SK-N-SH treated with all-trans-retinoic acid at 6 μM for 48 hours (cell line): ENCODE results near the gene DLG2.

Experiments used
- ATAC-seq: fragments of 200-7000 bp; cut with Tn5 transposase; 3 replicates; pipeline ENCODE4 v1.9.1; 2020; ENCODE audit warnings: mild to moderate bottlenecking, moderate library complexity
- ARNTL ChIP-seq: fragments of 450-650 bp; formaldehyde crosslinking; IDR thresholded peaks from 2 replicates; pipeline ENCODE4 v1.5.0; 2020; ENCODE audit warnings: low read depth, mild to moderate bottlenecking, moderate library complexity, borderline replicate concordance
- BACH2 ChIP-seq: fragments of 250-450 bp; sonication (Bioruptor Pico); IDR thresholded peaks from 2 replicates; pipeline ENCODE4 v1.9.0; 2021; ENCODE audit warnings: mild to moderate bottlenecking, borderline replicate concordance
- CSDC2 ChIP-seq: fragments of 250-450 bp; sonication (Bioruptor Pico); IDR thresholded peaks from 2 replicates; pipeline ENCODE4 v1.5.0; 2020; ENCODE audit warnings: mild to moderate bottlenecking, moderate library complexity
- GLIS3 ChIP-seq: fragments of 250-450 bp; sonication (Bioruptor Pico); IDR thresholded peaks from 2 replicates; pipeline ENCODE4 v1.5.0; 2020; ENCODE audit warnings: mild to moderate bottlenecking, moderate library complexity
- ISL1 ChIP-seq: fragments of 250-450 bp; sonication (Bioruptor Pico); IDR thresholded peaks from 2 replicates; pipeline ENCODE4 v2.1.2; 2022; ENCODE audit warnings: mild to moderate bottlenecking, moderate library complexity
- OSR1 ChIP-seq: fragments of 250-450 bp; sonication (Bioruptor Pico); IDR thresholded peaks from 2 replicates; pipeline ENCODE4 v1.8.0; 2022; ENCODE audit warnings: moderate library complexity, mild to moderate bottlenecking, inconsistent platforms
- PPARA ChIP-seq: fragments of 250-450 bp; sonication (Bioruptor Pico); IDR thresholded peaks from 2 replicates; pipeline ENCODE4 v1.5.0; 2020; ENCODE audit warnings: mild to moderate bottlenecking, borderline replicate concordance
- RARB ChIP-seq: fragments of 250-450 bp; sonication (Bioruptor Pico); IDR thresholded peaks from 2 replicates; pipeline ENCODE4 v1.8.0; 2021; ENCODE audit warnings: mild to moderate bottlenecking, moderate library complexity
- TCF4 ChIP-seq: fragments of 250-450 bp; sonication (Bioruptor Pico); IDR thresholded peaks from 2 replicates; pipeline ENCODE4 v1.8.0; 2021; ENCODE audit warnings: mild to moderate bottlenecking, moderate library complexity, borderline replicate concordance
- TOX ChIP-seq: fragments of 250-450 bp; sonication (Bioruptor Pico); IDR thresholded peaks from 2 replicates; pipeline ENCODE4 v1.8.0; 2021; ENCODE audit warnings: mild to moderate bottlenecking, moderate library complexity, borderline replicate concordance
- ZC3H10 ChIP-seq: fragments of 250-450 bp; sonication (Bioruptor Pico); IDR thresholded peaks from 2 replicates; pipeline ENCODE4 v1.5.1; 2021; ENCODE audit warnings: mild to moderate bottlenecking, moderate library complexity
- ZFP3 ChIP-seq: fragments of 250-450 bp; sonication (Bioruptor Pico); IDR thresholded peaks from 2 replicates; pipeline ENCODE4 v1.5.0; 2020; ENCODE audit warnings: mild to moderate bottlenecking, moderate library complexity
- ZNF565 ChIP-seq: fragments of 450-650 bp; formaldehyde crosslinking; conservative IDR thresholded peaks from 2 replicates; pipeline ENCODE4 v1.5.0; 2020; ENCODE audit warnings: low read depth, mild to moderate bottlenecking, moderate library complexity
- ZNF70 ChIP-seq: fragments of 450-650 bp; formaldehyde crosslinking; IDR thresholded peaks from 2 replicates; pipeline ENCODE4 v1.5.0; 2020; ENCODE audit warnings: mild to moderate bottlenecking, moderate library complexity
- ZNF8 ChIP-seq: fragments of 450-650 bp; formaldehyde crosslinking; IDR thresholded peaks from 2 replicates; pipeline ENCODE4 v1.5.0; 2020; ENCODE audit warnings: mild to moderate bottlenecking, moderate library complexity
- TF ChIP-seq, protein P1 (sequence below): fragments of 250-450 bp; sonication (Bioruptor Pico); IDR thresholded peaks from 2 replicates; pipeline ENCODE4 v1.8.0; 2020; ENCODE audit warnings: mild to moderate bottlenecking, moderate library complexity, borderline replicate concordance
- TF ChIP-seq, protein P2 (sequence below): fragments of 250-450 bp; sonication (Bioruptor Pico); IDR thresholded peaks from 2 replicates; pipeline ENCODE4 v1.5.0; 2020; ENCODE audit warnings: mild to moderate bottlenecking, moderate library complexity
- TF ChIP-seq, protein P3 (sequence below): fragments of 250-450 bp; sonication (Bioruptor Pico); IDR thresholded peaks from 2 replicates; pipeline ENCODE4 v1.5.1; 2021; ENCODE audit warnings: mild to moderate bottlenecking, moderate library complexity
- TF ChIP-seq, protein P4 (sequence below): fragments of 250-450 bp; sonication (Bioruptor Pico); IDR thresholded peaks from 2 replicates; pipeline ENCODE4 v1.5.1; 2020; ENCODE audit warnings: low read depth, mild to moderate bottlenecking, moderate library complexity
- TF ChIP-seq, protein P5 (sequence below): fragments of 250-450 bp; sonication (Bioruptor Pico); IDR thresholded peaks from 2 replicates; pipeline ENCODE4 v1.8.0; 2021; ENCODE audit warnings: low read depth, mild to moderate bottlenecking, moderate library complexity, borderline replicate concordance

The DLG2 gene

DNA sequence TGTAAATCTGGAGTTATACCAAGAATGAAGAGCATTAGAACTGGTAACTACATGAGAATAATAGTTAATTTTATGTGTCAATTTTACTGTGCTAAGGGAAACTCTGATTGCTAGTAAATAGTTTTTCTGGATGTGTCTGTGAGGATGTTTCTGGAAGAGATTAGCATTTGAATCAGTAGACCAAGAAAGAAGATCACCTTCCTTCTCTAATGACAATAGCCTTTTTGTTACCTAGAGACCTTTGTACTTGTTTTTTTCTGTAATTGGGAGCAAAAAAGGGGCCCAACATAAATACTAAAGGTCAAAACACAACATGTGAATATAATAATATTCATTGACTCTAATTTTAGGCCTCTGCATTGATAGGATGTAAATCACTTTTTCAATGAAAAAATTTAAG, 100.6 kb downstream of the DLG2 start:
- ATAC-seq, result no peak
- TF ChIP-seq CSDC2 (CRISPR knock-in tag) (no peak), TOX (CRISPR knock-in tag) (no peak), RARB (CRISPR knock-in tag) (no peak), ZNF565 (no peak), ZNF70 (CRISPR knock-in tag) (no peak), ISL1 (no peak), BACH2 (no peak), ARNTL (no peak), PPARA (CRISPR knock-in tag) (no peak), OSR1 (CRISPR knock-in tag) (no peak), GLIS3 (CRISPR knock-in tag) (no peak), ZNF8 (CRISPR knock-in tag) (no peak)
- TF ChIP-seq, protein P1, sequence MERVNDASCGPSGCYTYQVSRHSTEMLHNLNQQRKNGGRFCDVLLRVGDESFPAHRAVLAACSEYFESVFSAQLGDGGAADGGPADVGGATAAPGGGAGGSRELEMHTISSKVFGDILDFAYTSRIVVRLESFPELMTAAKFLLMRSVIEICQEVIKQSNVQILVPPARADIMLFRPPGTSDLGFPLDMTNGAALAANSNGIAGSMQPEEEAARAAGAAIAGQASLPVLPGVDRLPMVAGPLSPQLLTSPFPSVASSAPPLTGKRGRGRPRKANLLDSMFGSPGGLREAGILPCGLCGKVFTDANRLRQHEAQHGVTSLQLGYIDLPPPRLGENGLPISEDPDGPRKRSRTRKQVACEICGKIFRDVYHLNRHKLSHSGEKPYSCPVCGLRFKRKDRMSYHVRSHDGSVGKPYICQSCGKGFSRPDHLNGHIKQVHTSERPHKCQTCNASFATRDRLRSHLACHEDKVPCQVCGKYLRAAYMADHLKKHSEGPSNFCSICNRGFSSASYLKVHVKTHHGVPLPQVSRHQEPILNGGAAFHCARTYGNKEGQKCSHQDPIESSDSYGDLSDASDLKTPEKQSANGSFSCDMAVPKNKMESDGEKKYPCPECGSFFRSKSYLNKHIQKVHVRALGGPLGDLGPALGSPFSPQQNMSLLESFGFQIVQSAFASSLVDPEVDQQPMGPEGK, result no peak
- TF ChIP-seq, protein P2, sequence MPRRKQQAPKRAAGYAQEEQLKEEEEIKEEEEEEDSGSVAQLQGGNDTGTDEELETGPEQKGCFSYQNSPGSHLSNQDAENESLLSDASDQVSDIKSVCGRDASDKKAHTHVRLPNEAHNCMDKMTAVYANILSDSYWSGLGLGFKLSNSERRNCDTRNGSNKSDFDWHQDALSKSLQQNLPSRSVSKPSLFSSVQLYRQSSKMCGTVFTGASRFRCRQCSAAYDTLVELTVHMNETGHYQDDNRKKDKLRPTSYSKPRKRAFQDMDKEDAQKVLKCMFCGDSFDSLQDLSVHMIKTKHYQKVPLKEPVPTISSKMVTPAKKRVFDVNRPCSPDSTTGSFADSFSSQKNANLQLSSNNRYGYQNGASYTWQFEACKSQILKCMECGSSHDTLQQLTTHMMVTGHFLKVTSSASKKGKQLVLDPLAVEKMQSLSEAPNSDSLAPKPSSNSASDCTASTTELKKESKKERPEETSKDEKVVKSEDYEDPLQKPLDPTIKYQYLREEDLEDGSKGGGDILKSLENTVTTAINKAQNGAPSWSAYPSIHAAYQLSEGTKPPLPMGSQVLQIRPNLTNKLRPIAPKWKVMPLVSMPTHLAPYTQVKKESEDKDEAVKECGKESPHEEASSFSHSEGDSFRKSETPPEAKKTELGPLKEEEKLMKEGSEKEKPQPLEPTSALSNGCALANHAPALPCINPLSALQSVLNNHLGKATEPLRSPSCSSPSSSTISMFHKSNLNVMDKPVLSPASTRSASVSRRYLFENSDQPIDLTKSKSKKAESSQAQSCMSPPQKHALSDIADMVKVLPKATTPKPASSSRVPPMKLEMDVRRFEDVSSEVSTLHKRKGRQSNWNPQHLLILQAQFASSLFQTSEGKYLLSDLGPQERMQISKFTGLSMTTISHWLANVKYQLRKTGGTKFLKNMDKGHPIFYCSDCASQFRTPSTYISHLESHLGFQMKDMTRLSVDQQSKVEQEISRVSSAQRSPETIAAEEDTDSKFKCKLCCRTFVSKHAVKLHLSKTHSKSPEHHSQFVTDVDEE (CRISPR knock-in tag), result no peak
- TF ChIP-seq, protein P3, sequence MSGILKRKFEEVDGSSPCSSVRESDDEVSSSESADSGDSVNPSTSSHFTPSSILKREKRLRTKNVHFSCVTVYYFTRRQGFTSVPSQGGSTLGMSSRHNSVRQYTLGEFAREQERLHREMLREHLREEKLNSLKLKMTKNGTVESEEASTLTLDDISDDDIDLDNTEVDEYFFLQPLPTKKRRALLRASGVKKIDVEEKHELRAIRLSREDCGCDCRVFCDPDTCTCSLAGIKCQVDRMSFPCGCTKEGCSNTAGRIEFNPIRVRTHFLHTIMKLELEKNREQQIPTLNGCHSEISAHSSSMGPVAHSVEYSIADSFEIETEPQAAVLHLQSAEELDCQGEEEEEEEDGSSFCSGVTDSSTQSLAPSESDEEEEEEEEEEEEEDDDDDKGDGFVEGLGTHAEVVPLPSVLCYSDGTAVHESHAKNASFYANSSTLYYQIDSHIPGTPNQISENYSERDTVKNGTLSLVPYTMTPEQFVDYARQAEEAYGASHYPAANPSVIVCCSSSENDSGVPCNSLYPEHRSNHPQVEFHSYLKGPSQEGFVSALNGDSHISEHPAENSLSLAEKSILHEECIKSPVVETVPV, result no peak

DNA sequence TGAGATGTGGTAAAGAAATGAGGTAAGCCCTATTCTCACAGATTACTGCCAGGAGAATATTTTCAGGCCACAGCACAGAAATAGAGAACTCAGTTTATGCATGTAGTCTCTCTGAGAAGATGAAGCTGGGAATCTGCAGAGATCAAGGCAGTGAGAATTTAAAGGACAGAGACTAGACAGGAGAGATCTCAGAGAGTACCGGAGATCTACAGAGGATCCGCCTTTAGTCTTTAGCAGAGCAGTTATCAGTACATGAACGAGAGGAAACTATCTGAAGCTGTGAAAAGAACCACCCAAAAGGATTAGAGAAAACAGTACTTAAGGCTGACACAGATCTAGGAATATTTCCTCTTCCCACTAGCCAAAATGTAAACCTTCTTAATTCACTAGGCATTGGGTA, 101.5 kb downstream of the DLG2 start:
- ATAC-seq, result no peak
- no peak for TF ChIP-seq ARNTL
- TF ChIP-seq PPARA (CRISPR knock-in tag), result no peak
- no peak for TF ChIP-seq BACH2
- no peak for TF ChIP-seq ZNF565
- TF ChIP-seq TOX (CRISPR knock-in tag), result no peak
- TF ChIP-seq ZFP3 (CRISPR knock-in tag), result no peak
- TF ChIP-seq, protein P1, result no peak
- TF ChIP-seq ZNF70 (CRISPR knock-in tag), result no peak
- TF ChIP-seq, protein P4, sequence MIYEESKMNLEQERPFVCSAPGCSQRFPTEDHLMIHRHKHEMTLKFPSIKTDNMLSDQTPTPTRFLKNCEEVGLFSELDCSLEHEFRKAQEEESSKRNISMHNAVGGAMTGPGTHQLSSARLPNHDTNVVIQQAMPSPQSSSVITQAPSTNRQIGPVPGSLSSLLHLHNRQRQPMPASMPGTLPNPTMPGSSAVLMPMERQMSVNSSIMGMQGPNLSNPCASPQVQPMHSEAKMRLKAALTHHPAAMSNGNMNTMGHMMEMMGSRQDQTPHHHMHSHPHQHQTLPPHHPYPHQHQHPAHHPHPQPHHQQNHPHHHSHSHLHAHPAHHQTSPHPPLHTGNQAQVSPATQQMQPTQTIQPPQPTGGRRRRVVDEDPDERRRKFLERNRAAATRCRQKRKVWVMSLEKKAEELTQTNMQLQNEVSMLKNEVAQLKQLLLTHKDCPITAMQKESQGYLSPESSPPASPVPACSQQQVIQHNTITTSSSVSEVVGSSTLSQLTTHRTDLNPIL (CRISPR knock-in tag), result no peak
- TF ChIP-seq TCF4, result no peak
- TF ChIP-seq ZC3H10 (CRISPR knock-in tag), result no peak
- TF ChIP-seq, protein P5, sequence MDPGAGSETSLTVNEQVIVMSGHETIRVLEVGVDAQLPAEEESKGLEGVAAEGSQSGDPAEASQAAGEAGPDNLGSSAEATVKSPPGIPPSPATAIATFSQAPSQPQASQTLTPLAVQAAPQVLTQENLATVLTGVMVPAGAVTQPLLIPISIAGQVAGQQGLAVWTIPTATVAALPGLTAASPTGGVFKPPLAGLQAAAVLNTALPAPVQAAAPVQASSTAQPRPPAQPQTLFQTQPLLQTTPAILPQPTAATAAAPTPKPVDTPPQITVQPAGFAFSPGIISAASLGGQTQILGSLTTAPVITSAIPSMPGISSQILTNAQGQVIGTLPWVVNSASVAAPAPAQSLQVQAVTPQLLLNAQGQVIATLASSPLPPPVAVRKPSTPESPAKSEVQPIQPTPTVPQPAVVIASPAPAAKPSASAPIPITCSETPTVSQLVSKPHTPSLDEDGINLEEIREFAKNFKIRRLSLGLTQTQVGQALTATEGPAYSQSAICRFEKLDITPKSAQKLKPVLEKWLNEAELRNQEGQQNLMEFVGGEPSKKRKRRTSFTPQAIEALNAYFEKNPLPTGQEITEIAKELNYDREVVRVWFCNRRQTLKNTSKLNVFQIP (CRISPR knock-in tag), result no peak

DNA sequence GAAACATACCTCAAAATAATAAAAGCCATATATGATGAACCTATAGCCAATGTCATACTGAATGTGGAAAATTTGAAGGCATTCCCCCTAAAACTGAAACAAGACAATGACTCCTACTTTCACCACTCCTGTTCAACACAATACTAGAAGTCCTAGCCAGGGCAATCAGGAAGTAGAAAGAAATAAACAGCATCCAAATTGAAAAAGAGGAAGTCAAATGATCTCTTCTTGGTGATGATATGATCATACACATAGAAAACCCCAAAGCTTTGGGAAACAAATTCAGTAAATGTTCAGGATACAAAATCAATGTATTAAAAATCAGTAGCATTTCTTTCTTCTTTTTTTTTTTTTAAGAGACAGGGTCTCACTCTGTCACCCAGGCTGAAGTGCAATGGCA, 109.9 kb downstream of the DLG2 start:
- no peak for TF ChIP-seq CSDC2 (CRISPR knock-in tag)
- TF ChIP-seq GLIS3 (CRISPR knock-in tag), result no peak
- no peak for TF ChIP-seq ZNF70 (CRISPR knock-in tag)
- no peak for TF ChIP-seq ZFP3 (CRISPR knock-in tag)
- no peak for ATAC-seq
